Stimulated activated CD8-positive, alpha-beta memory T cell treated with anti-CD3 and anti-CD28 coated beads, Interleukin-15, amount 100 ng/mL, for 1 hour (primary cell): ENCODE results near the gene GRIN1.
A peak's percentile ranks its signal among the peaks of the same experiment; 100 is the strongest.

Source experiments
- DNase-seq: peaks from one replicate; pipeline ENCODE4 v3.0.0-alpha.2; 2020; ENCODE audit warnings: low read depth

Gene GRIN1

GRCh38 chr9:137148242-137148641 lies 9.3 kb downstream of the GRIN1 start:
- no peak for DNase-seq

GRCh38 chr9:137148661-137149060 lies 9.7 kb downstream of the GRIN1 start:
- DNase-seq: no peak

GRCh38 chr9:137149363-137149762 lies 10.4 kb downstream of the GRIN1 start:
- no peak for DNase-seq

- no peak for DNase-seq
Observed at GRCh38 chr9:137149942-137150616, 11.1 kb downstream of the GRIN1 start.

- DNase-seq: no peak
Observed at GRCh38 chr9:137150617-137151457, 11.9 kb downstream of the GRIN1 start.

GRCh38 chr9:137152844-137153405 lies 14.0 kb downstream of the GRIN1 start:
- DNase-seq: no peak

- peak; percentile 27 for DNase-seq
Observed at GRCh38 chr9:137156567-137157375, 17.8 kb downstream of the GRIN1 start.

GRCh38 chr9:137157618-137158415 lies 18.9 kb downstream of the GRIN1 start:
- no peak for DNase-seq

GRCh38 chr9:137158625-137159024 lies 19.7 kb downstream of the GRIN1 start:
- DNase-seq: no peak

GRCh38 chr9:137159105-137160053 lies 20.4 kb downstream of the GRIN1 start:
- no peak for DNase-seq

- DNase-seq: no peak
Observed at GRCh38 chr9:137160054-137160425, 21.1 kb downstream of the GRIN1 start.

- no peak for DNase-seq
Observed at GRCh38 chr9:137160716-137161557, 22.0 kb downstream of the GRIN1 start.

- DNase-seq: no peak
Observed at GRCh38 chr9:137161558-137162486, 22.9 kb downstream of the GRIN1 start.

- no peak for DNase-seq
Observed at GRCh38 chr9:137162505-137163364, 23.8 kb downstream of the GRIN1 start.

- DNase-seq: no peak
Observed at GRCh38 chr9:137163365-137163715, 24.4 kb downstream of the GRIN1 start.

GRCh38 chr9:137163805-137164204 lies 24.9 kb downstream of the GRIN1 start:
- DNase-seq: no peak
